OCI-LY1 (cell line): ENCODE measurements around the gene HOOK2.
"Not testable (repeated sequence)": the region's sequence is repeated elsewhere in the genome, so short reads cannot be mapped to it uniquely, and the experiment has no call there.

ENCODE experiments used
- H2AFZ ChIP-seq: fragments of 200-600 bp; sonication (generic), shearing (Covaris generic); 2 replicates; pipeline ENCODE4 v1.6.0; 2014; ENCODE audit warnings: antibody characterized with exemption, mild to moderate bottlenecking, low read length
- H3F3A ChIP-seq: fragments of 200-600 bp; sonication (generic), shearing (Covaris generic); 2 replicates; pipeline ENCODE4 v1.6.0; 2014; ENCODE audit warnings: mild to moderate bottlenecking, antibody characterized with exemption, low read length, moderate library complexity; ENCODE audit not compliant: insufficient read depth
- H3K27ac ChIP-seq: fragments of 200-600 bp; sonication (generic); 2 replicates; pipeline ENCODE4 v1.5.1; 2014; ENCODE audit warnings: low read length, mixed run types, mild to moderate bottlenecking, low read depth; ENCODE audit not compliant: poor library complexity, severe bottlenecking
- H3K27me3 ChIP-seq: fragments of 200-600 bp; sonication (generic); 2 replicates; pipeline ENCODE4 v1.6.0; 2014; ENCODE audit warnings: antibody characterized with exemption, mild to moderate bottlenecking, low read length, moderate library complexity; ENCODE audit not compliant: insufficient read depth
- H3K36me3 ChIP-seq: fragments of 200-600 bp; sonication (generic); 2 replicates; pipeline ENCODE4 v1.6.1; 2014; ENCODE audit warnings: mild to moderate bottlenecking, antibody characterized with exemption, low read length, moderate library complexity, mixed read lengths; ENCODE audit not compliant: insufficient read depth
- H3K4me1 ChIP-seq: fragments of 200-600 bp; sonication (generic); 2 replicates; pipeline ENCODE4 v1.5.1; 2014; ENCODE audit warnings: mild to moderate bottlenecking, low read length, moderate library complexity; ENCODE audit not compliant: insufficient read depth, severe bottlenecking
- H3K4me2 ChIP-seq: fragments of 200-600 bp; sonication (generic), shearing (Covaris generic); 2 replicates; pipeline ENCODE4 v1.6.1; 2014; ENCODE audit warnings: low read length
- H3K4me3 ChIP-seq: fragments of 200-600 bp; sonication (generic); 2 replicates; pipeline ENCODE4 v1.5.1; 2014; ENCODE audit warnings: low read length, low read depth, mild to moderate bottlenecking, mixed read lengths; ENCODE audit not compliant: poor library complexity, severe bottlenecking
- H3K79me2 ChIP-seq: fragments of 200-600 bp; shearing (Covaris generic); 2 replicates; pipeline ENCODE4 v1.6.1; 2016; ENCODE audit warnings: mixed run types, low read length, mixed read lengths; ENCODE audit not compliant: insufficient read depth
- H3K9ac ChIP-seq: fragments of 200-600 bp; sonication (generic), shearing (Covaris generic); 2 replicates; pipeline ENCODE4 v1.6.1; 2014; ENCODE audit warnings: mild to moderate bottlenecking, low read length, mixed read lengths
- H3K9me2 ChIP-seq: fragments of 200-600 bp; sonication (generic), shearing (Covaris generic); 2 replicates; pipeline ENCODE4 v1.6.1; 2014; ENCODE audit warnings: low read depth, mild to moderate bottlenecking, low read length, mixed read lengths
- H3K9me3 ChIP-seq: fragments of 200-600 bp; shearing (Covaris generic); 2 replicates; pipeline ENCODE4 v1.6.1; 2014; ENCODE audit warnings: low read length, mixed read lengths
- H4K20me1 ChIP-seq: fragments of 200-600 bp; sonication (generic), shearing (Covaris generic); 2 replicates; pipeline ENCODE4 v1.6.0; 2016; ENCODE audit warnings: mild to moderate bottlenecking, low read length; ENCODE audit not compliant: insufficient read depth
- CTCF ChIP-seq: fragments of 200-600 bp; sonication (generic), shearing (Covaris generic); IDR thresholded peaks from 2 replicates; pipeline ENCODE4 v1.5.1; 2017; ENCODE audit warnings: mild to moderate bottlenecking, antibody characterized with exemption, low read length, moderate library complexity, mixed read lengths
- EZH2 ChIP-seq: fragments of 200-600 bp; sonication (generic), shearing (Covaris generic); IDR thresholded peaks from 2 replicates; pipeline ENCODE4 v1.8.0; 2017; ENCODE audit warnings: borderline replicate concordance, mixed run types, mild to moderate bottlenecking, antibody characterized with exemption, low read length, moderate library complexity, mixed read lengths

HOOK2 gene

GRCh38 chr19:12720296-12720695, 55.1 kb downstream of the HOOK2 start:
- peaks cover 54% of the 10 kb centered on the region for H3K79me2 ChIP-seq
- no peaks in the 10 kb centered on the region for H3K9me2 ChIP-seq
- no peaks in the 10 kb centered on the region for H4K20me1 ChIP-seq
- no peak overlapping the region for H2AFZ ChIP-seq
- H3K9me3 ChIP-seq = no peaks in the 10 kb centered on the region
- peak overlapping the region; percentile 73 for H3K4me3 ChIP-seq
- no peak for TF ChIP-seq EZH2
- TF ChIP-seq CTCF = no peak
- H3F3A ChIP-seq = no peaks in the 10 kb centered on the region
- peaks cover 52% of the 10 kb centered on the region for H3K36me3 ChIP-seq
- peak overlapping the region; percentile 86 for H3K4me2 ChIP-seq
- H3K27ac ChIP-seq = no peak overlapping the region
- H3K4me1 ChIP-seq = peaks cover 17% of the 10 kb centered on the region
- peak overlapping the region; percentile 90; the same call in 1 of the 2 replicates for H3K9ac ChIP-seq
- H3K27me3 ChIP-seq = no peaks in the 10 kb centered on the region

DNA sequence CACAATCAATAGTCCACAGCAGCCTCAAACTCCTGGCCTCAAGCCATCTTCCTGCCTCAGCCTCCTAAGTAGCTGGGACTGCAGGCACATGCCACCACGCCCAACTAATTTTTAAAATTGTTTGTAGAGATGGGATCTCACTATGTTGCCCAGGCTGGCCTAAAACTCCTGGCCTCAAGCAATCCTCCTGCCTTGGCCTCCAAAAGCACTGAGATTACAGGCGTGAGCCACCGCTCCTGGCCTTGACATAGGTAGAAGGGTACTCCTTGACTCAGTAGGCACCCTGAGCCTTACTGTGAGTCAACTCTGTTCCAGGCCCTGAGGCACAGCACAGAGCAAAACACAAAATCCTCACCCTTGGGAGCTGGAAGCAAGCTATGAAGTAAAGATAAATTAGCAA, 59.4 kb downstream of the HOOK2 start:
- Histone ChIP-seq H3K36me3 (peaks cover 89% of the 10 kb centered on the region), H3K9ac (no peak overlapping the region), H2AFZ (no peak overlapping the region), H3K4me2 (no peak overlapping the region), H3K9me2 (no peaks in the 10 kb centered on the region), H3K27me3 (no peaks in the 10 kb centered on the region), H3K9me3 (no peaks in the 10 kb centered on the region), H3F3A (no peaks in the 10 kb centered on the region), H3K79me2 (peaks cover 29% of the 10 kb centered on the region), H3K4me1 (peaks cover 8% of the 10 kb centered on the region), H4K20me1 (no peaks in the 10 kb centered on the region), H3K4me3 (no peak overlapping the region), H3K27ac (no peak overlapping the region)
- TF ChIP-seq EZH2 (no peak), CTCF (no peak)

DNA sequence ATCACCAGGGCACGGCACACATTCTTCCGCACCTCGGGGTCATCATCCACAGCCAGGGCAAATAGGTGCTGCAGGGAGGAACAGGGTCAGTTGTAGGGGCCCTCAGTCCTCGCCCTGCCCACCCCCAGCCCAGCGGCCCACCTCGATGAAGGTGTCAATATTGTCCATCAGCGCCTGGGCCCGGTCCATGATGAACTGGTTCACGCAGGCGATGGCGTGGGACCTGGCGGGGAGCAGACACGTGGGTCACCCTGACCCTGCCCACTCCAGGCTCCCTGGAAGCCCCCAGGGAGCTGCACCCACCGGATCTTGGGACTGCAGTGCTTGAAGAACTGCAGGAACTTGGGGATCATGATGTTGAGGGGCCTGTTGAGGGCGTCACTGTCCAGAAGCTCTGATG, 60.2 kb downstream of the HOOK2 start:
- Histone ChIP-seq H3F3A (no peaks in the 10 kb centered on the region), H3K4me2 (no peak overlapping the region), H3K27ac (no peak overlapping the region), H3K36me3 (peaks cover 90% of the 10 kb centered on the region), H3K79me2 (peaks cover 21% of the 10 kb centered on the region), H2AFZ (no peak overlapping the region), H3K9ac (no peak overlapping the region), H3K27me3 (no peaks in the 10 kb centered on the region), H3K9me3 (no peaks in the 10 kb centered on the region), H3K9me2 (no peaks in the 10 kb centered on the region), H3K4me3 (no peak overlapping the region), H3K4me1 (peaks cover under 1% of the 10 kb centered on the region), H4K20me1 (no peaks in the 10 kb centered on the region)
- TF ChIP-seq EZH2 (no peak), CTCF (no peak)

DNA sequence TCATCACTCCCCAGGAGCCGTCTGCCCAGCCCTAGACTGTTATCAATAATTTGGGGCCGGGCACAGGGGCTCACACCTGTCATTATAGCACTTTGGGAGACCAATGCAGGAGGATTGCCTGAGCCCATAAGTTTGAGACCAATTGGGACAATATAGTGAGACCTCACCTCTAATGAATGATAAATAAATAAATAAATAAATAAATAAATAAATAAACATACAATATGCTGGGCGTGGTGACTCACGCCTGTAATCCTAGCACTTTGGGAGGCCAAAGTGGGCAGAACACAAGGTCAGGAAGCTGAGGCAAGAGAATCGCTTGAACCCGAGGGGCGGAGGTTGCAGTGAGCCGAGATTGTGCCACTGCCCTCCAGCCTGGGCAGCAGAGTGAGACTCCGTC, 62.0 kb downstream of the HOOK2 start:
- not testable (repeated sequence) for H3K4me1 ChIP-seq, H2AFZ ChIP-seq, H3K27me3 ChIP-seq, H3K9me3 ChIP-seq, H3K4me2 ChIP-seq, H3K9me2 ChIP-seq, H3F3A ChIP-seq, H3K9ac ChIP-seq, H4K20me1 ChIP-seq, H3K27ac ChIP-seq, H3K79me2 ChIP-seq, H3K4me3 ChIP-seq
- H3K36me3 ChIP-seq = peaks cover 93% of the 10 kb centered on the region
